ENCODE results near the gene APOM. TPM values are rescaled to one million over a fixed set of nuclear protein-coding genes. Genes with fewer than 3 reads are reported as not detected.

The APOM gene
- total RNA-seq, 1 donor from 2014 or later, result 2.2 TPM

DNA sequence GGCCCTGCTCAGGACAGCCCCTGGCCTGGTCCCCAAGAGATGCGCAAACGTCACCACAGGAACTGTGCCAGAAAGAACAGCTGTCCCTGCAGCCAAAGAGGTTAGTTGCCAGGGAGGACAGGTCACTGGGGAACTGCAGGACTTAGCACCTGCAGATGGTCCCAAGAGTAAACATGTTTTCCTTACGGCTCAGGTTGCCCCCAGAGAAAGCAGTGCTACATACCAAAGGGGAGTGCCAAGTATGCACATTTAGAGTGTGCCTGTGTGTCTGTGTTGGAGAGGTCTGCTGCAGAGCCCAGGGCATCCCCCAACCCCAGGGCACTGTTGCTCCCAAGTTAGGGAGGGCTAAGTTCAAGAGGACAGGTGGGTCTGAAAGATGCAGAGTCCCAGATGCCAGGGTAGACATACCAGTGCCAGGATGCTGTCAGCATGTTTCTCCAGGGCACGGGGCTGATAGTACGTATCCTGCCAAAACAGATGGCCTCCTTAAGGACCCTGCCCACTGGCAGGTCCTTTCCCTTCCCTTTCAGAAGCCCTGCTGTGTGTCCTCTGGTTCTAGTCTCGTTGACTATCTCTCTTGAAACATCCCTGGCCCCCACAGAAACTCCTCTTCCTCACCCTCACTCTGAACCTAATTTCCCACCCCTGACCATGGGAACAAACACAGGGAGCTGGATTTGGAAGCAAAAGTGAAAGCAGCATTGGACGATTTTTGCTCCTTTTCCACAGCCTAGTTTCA is 46.1 kb downstream of the APOM start:
- intact Hi-C loops (cut with micrococcal nuclease), result loop anchor here (2.0 kb wide), 1 partner anchor 21 kb away; the partner anchor contains the start of gene LY6G5C
- no peak for ATAC-seq (ENCODE audit: low read depth)
- Mint-ChIP-seq H3K27me3 (no peaks in the 10 kb centered on the region), H3K9me3 (no peaks in the 10 kb centered on the region), H3K4me1 (peaks cover 28% of the 10 kb centered on the region), H3K4me3 (peak overlapping the region; percentile 99), H3K36me3 (ENCODE audit: low read depth) (peaks cover 44% of the 10 kb centered on the region), H3K27ac (peak overlapping the region; percentile 89)
- CTCF ChIA-PET, result no interaction called here
- POLR2A ChIA-PET, result interaction anchor here (1.0 to 4.1 kb wide), 9 partner anchors 25 to 1569 kb away, joined by 3 to 32 read pairs (median 6); partner anchors contain the start of genes BAG6, CLIC1, HSPA1A and HSPA1L
- DNase-seq, result no peak
- TF ChIP-seq, protein P1, sequence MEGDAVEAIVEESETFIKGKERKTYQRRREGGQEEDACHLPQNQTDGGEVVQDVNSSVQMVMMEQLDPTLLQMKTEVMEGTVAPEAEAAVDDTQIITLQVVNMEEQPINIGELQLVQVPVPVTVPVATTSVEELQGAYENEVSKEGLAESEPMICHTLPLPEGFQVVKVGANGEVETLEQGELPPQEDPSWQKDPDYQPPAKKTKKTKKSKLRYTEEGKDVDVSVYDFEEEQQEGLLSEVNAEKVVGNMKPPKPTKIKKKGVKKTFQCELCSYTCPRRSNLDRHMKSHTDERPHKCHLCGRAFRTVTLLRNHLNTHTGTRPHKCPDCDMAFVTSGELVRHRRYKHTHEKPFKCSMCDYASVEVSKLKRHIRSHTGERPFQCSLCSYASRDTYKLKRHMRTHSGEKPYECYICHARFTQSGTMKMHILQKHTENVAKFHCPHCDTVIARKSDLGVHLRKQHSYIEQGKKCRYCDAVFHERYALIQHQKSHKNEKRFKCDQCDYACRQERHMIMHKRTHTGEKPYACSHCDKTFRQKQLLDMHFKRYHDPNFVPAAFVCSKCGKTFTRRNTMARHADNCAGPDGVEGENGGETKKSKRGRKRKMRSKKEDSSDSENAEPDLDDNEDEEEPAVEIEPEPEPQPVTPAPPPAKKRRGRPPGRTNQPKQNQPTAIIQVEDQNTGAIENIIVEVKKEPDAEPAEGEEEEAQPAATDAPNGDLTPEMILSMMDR (IDR thresholded peaks at IDR 0.05), result no peak

DNA sequence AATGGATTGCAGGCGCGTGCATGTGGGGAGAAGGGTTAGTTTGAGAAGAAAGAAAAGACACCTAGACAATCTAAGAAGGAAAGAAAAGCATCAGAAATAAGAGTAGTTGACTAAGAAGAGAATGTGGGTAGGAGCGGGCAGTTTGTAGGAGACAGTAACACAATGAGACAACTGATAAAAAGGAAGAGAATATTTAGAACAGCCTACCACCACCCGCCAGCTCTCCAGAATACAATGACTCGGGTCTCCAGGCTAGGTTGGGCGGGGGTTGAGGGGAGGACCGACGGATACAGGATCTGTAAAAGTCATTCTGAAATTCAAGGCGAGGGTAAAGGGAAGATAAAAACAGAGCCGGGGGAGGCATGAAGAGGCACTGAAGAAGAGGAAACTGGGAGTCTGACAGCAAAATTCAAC is 46.7 kb downstream of the APOM start:
- Mint-ChIP-seq H3K4me1 (peaks cover 28% of the 10 kb centered on the region), H3K9me3 (no peaks in the 10 kb centered on the region), H3K36me3 (ENCODE audit: low read depth) (peaks cover 38% of the 10 kb centered on the region), H3K4me3 (peak overlapping the region; percentile 99), H3K27me3 (no peaks in the 10 kb centered on the region), H3K27ac (peak overlapping the region; percentile 89)
- DNase-seq (no peak), ATAC-seq (ENCODE audit: low read depth) (no peak)
- intact Hi-C loops (cut with micrococcal nuclease), result loop anchor here (2.0 kb wide), 1 partner anchor 22 kb away; the partner anchor contains the start of gene LY6G5C
- ChIA-PET CTCF (interaction anchor here (1.0 to 1.5 kb wide), 2 partner anchors 50 to 185 kb away, joined by 3 to 5 read pairs; partner anchors contain the start of gene BAG6), POLR2A (interaction anchor here (0.5 to 4.1 kb wide), 28 partner anchors 7 to 1569 kb away, joined by 3 to 32 read pairs (median 6); partner anchors contain the start of genes BAG6, CLIC1, DDAH2 and EHMT2)
- TF ChIP-seq, protein P1 (IDR thresholded peaks at IDR 0.05), result no peak

DNA sequence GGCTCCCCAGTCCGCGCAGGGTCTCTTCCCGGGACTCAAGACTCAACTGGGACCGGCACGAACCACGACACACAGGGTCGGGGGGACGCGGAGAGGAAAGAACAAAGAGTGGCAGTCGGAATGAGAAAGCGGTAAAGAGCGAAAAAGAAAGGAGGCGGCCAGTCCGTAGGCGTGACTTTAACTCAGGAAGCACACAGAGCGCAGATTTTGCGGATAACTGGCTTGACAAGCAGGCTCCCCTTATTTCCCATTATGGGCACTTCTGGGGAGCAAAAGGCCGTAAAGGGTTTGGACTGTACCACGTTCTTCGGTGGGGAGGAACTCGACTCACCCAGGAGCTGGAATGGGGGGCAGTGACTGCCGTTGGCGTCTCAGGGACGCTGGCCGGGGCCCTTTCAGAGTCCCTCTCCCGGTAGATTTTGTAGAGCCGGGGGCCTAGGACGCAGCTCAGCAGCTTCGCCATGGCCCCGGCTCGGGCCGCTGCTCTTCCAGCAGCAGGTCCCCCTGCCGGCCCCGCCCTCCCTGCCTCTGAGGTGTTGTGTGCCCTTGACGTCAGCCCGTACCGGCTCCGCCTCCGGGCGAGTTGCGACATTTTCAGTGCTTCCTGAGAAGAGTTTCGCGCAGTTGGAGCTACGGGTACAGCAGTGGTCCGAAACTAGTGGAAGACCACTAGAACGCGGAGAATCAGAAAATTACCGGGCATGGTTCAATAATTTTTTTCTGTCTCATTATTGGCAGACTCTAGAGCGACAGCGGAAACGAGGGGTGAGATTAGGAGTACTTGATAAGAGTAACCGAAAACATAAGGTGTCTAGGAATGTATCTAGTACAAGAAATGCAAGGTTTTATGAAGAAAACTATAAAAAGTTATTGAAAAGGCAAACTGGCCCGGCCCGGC is 47.4 kb downstream of the APOM start, which contains the start of gene ABHD16A:
Gene ABHD16A, minus strand, starts transcription at position 506 of the 898 bp plus-strand sequence. Its CDS starts 43 bp downstream, at position 463.
- H3K4me3 Mint-ChIP-seq, result peak within 1 kb of the TSS; percentile 99
- H3K4me1 Mint-ChIP-seq, result peaks cover 28% of the 10 kb centered on the region
- CTCF ChIA-PET, result interaction anchor here (1.0 to 1.5 kb wide), 3 partner anchors 26 to 184 kb away, joined by 3 to 5 read pairs (median 3); partner anchors contain the start of gene BAG6
- DNase-seq, result peak; percentile 94
- intact Hi-C loops (cut with micrococcal nuclease), result loop anchor here (1.0 to 2.0 kb wide), 9 partner anchors 22 to 156 kb away; partner anchors contain the start of genes BAG6, HSPA1B, LY6G5C and NFKBIL1
- POLR2A ChIA-PET, result interaction anchor here (0.5 to 4.1 kb wide), 49 partner anchors 8 to 1586 kb away, joined by 3 to 32 read pairs (median 5); partner anchors contain the start of genes BAG6, C6orf47, CLIC1 and CSNK2B
- H3K27me3 Mint-ChIP-seq, result no peaks in the 10 kb centered on the region
- peaks cover 32% of the 10 kb centered on the region for H3K36me3 Mint-ChIP-seq (ENCODE audit: low read depth)
- peak; percentile 93 for ATAC-seq (ENCODE audit: low read depth)
- H3K27ac Mint-ChIP-seq, result peak within 1 kb of the TSS; percentile 89
- TF ChIP-seq, protein P1 (IDR thresholded peaks at IDR 0.05), result no peak
- H3K9me3 Mint-ChIP-seq, result no peaks in the 10 kb centered on the region

DNA sequence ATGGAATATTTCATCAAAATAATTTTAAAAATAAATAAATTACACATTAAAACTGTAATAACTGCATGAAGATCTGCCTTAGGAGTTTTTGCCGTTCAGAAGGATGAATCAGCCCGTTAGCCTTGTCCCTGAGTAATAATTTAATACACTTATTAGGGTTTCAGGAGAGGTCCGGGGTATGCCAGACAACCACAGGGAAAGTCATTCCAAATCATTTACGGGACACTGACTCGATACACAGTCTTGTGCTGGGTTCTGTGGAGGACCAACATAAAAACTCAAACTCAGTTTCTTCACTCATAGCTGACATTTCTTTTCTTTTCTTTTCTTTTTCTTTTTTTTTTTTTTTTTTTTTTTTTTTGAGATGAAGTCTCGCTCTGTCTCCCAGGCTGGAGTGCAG is 50.2 kb downstream of the APOM start:
- ATAC-seq (ENCODE audit: low read depth) (no peak), DNase-seq (no peak)
- Mint-ChIP-seq H3K9me3 (no peaks in the 10 kb centered on the region), H3K27me3 (no peaks in the 10 kb centered on the region), H3K27ac (no peak overlapping the region), H3K36me3 (ENCODE audit: low read depth) (peaks cover 16% of the 10 kb centered on the region), H3K4me3 (no peak overlapping the region), H3K4me1 (peaks cover 30% of the 10 kb centered on the region)
- TF ChIP-seq, protein P1 (IDR thresholded peaks at IDR 0.05), result no peak
- intact Hi-C loops (cut with micrococcal nuclease), result no loop called here
- ChIA-PET POLR2A (interaction anchor here (0.6 kb wide), 1 partner anchor 84 kb away, joined by 5 read pairs; no protein-coding TSS in a partner anchor), CTCF (no interaction called here)
